ENCODE results near the gene ORC1.

The ORC1 gene

GRCh38 chr1:52341655-52342260, 62.5 kb downstream of the ORC1 start:
- no peak for DNase-seq (ENCODE audit: low spot score)

GRCh38 chr1:52337439-52337838, 66.8 kb downstream of the ORC1 start:
- DNase-seq (ENCODE audit: low spot score) = no peak

GRCh38 chr1:52334906-52335528, 69.2 kb downstream of the ORC1 start:
- no peak for DNase-seq (ENCODE audit: low spot score)

- DNase-seq (ENCODE audit: low spot score) = no peak
Observed at GRCh38 chr1:52332411-52332810, 71.8 kb downstream of the ORC1 start.

- DNase-seq (ENCODE audit: low spot score) = no peak
Observed at GRCh38 chr1:52328615-52329014, 75.6 kb downstream of the ORC1 start.

- no peak for DNase-seq (ENCODE audit: low spot score)
Observed at GRCh38 chr1:52325786-52326185, 78.4 kb downstream of the ORC1 start.

GRCh38 chr1:52323731-52324130, 80.5 kb downstream of the ORC1 start:
- DNase-seq (ENCODE audit: low spot score) = no peak

All from AG20443 (cell line).